HG03378 (cell line): ENCODE data around the gene PTPRA.

ENCODE experiments used
- ATAC-seq: cut with Tn5 transposase; IDR thresholded peaks from one replicate; pipeline ENCODE4 v1.9.1; 2021; ENCODE audit warnings: mild to moderate bottlenecking, moderate library complexity; ENCODE audit not compliant: unreplicated experiment

The PTPRA gene

GRCh38 chr20:2918096-2919049 is 45.1 kb downstream of the PTPRA start:
- ATAC-seq: no peak

- no peak for ATAC-seq
Observed at GRCh38 chr20:2919518-2920245, 46.4 kb downstream of the PTPRA start.

GRCh38 chr20:2920473-2920872 is 47.2 kb downstream of the PTPRA start:
- ATAC-seq: no peak

- ATAC-seq: no peak
Observed at GRCh38 chr20:2921506-2921905, 48.2 kb downstream of the PTPRA start.

GRCh38 chr20:2922957-2923356 is 49.7 kb downstream of the PTPRA start:
- ATAC-seq: no peak

- ATAC-seq: no peak
Observed at GRCh38 chr20:2930538-2930937, 57.3 kb downstream of the PTPRA start.

- ATAC-seq: no peak
Observed at GRCh38 chr20:2932498-2932897, 59.2 kb downstream of the PTPRA start.

- ATAC-seq: no peak
Observed at GRCh38 chr20:2937902-2938301, 64.6 kb downstream of the PTPRA start.

- no peak for ATAC-seq
Observed at GRCh38 chr20:2942439-2942838, 69.2 kb downstream of the PTPRA start.

- ATAC-seq: no peak
Observed at GRCh38 chr20:2946988-2947961, 74.0 kb downstream of the PTPRA start.

GRCh38 chr20:2948968-2949367 is 75.7 kb downstream of the PTPRA start:
- ATAC-seq: no peak

GRCh38 chr20:2952766-2953165 is 79.5 kb downstream of the PTPRA start:
- ATAC-seq: no peak

GRCh38 chr20:2955257-2955970 is 82.1 kb downstream of the PTPRA start:
- ATAC-seq: no peak

- ATAC-seq: no peak
Observed at GRCh38 chr20:2956480-2956879, 83.2 kb downstream of the PTPRA start.

GRCh38 chr20:2967841-2968240 is 94.6 kb downstream of the PTPRA start:
- no peak for ATAC-seq

- no peak for ATAC-seq
Observed at GRCh38 chr20:2972126-2972525, 98.8 kb downstream of the PTPRA start.

GRCh38 chr20:2973574-2973973 is 100.3 kb downstream of the PTPRA start:
- no peak for ATAC-seq

- no peak for ATAC-seq
Observed at GRCh38 chr20:2978519-2978918, 105.2 kb downstream of the PTPRA start.

- ATAC-seq: no peak
Observed at GRCh38 chr20:2981646-2982045, 108.4 kb downstream of the PTPRA start.

GRCh38 chr20:2983508-2983907 is 110.2 kb downstream of the PTPRA start:
- no peak for ATAC-seq
